Measurements from ENCODE around the gene ZBTB21.

- TF ChIP-seq ATF3 (IDR thresholded peaks at IDR 0.05) = peak; percentile 54
- no peak for TF ChIP-seq ATF3 (CRISPR knock-in tag; conservative IDR thresholded peaks at IDR 0.05)
- TF ChIP-seq POLR2AphosphoS5 (IDR thresholded peaks at IDR 0.05; ENCODE audit: control insufficient read depth, insufficient read depth, low read depth, low read length) = 0 out of 2 replicates have a peak, but pooled peaks have one; percentile 27
Measured at GRCh38 chr21:41957991-41958766, 52.0 kb downstream of the ZBTB21 start.

All from K562 (cell line).